GM12875 (cell line): ENCODE measurements around the gene XXYLT1.
A peak's percentile ranks its signal among the peaks of the same experiment; 100 is the strongest.

Experiments
- H3K4me3 ChIP-seq: one replicate; pipeline ENCODE4 v1.5.1; 2011; ENCODE audit warnings: low read depth, low read length, control low read depth
- CTCF ChIP-seq: IDR thresholded peaks from 2 replicates; pipeline ENCODE4 v1.5.1; 2011; ENCODE audit warnings: low read depth, mild to moderate bottlenecking, control low read depth, inconsistent platforms, low read length, moderate library complexity, borderline replicate concordance; ENCODE audit not compliant: insufficient read depth

Gene XXYLT1

GRCh38 chr3:195255176-195255500, 15.8 kb downstream of the XXYLT1 start:
- no peak overlapping the region for H3K4me3 ChIP-seq
- TF ChIP-seq CTCF = no peak

GRCh38 chr3:195254454-195255175, 16.3 kb downstream of the XXYLT1 start:
- no peak overlapping the region for H3K4me3 ChIP-seq
- no peak for TF ChIP-seq CTCF

GRCh38 chr3:195253923-195254432, 17.0 kb downstream of the XXYLT1 start:
- H3K4me3 ChIP-seq = no peak overlapping the region
- TF ChIP-seq CTCF = no peak

- TF ChIP-seq CTCF = no peak
- H3K4me3 ChIP-seq = no peak overlapping the region
Observed at GRCh38 chr3:195251336-195252065, 19.5 kb downstream of the XXYLT1 start.

GRCh38 chr3:195250473-195251251, 20.3 kb downstream of the XXYLT1 start:
- no peak overlapping the region for H3K4me3 ChIP-seq
- 0 out of 2 replicates have a peak, but pooled peaks have one; percentile 18 for TF ChIP-seq CTCF

GRCh38 chr3:195249858-195250464, 21.0 kb downstream of the XXYLT1 start:
- TF ChIP-seq CTCF = no peak
- no peak overlapping the region for H3K4me3 ChIP-seq
